Fibroblast of lung (primary cell): ENCODE measurements around the gene NCOA1. TPM values are rescaled to one million over a fixed set of nuclear protein-coding genes. Genes with fewer than 3 reads are reported as not detected.

Source experiments
- DNase-seq, 2 donors: peaks; one replicate each; pipeline versions ENCODE4 v3.0.0 to v3.0.0-alpha.2; 2010; ENCODE audit warnings: low read depth in 2 of 2
- H2AFZ ChIP-seq: 2 replicates; pipeline ENCODE4 v1.5.1; 2012; ENCODE audit warnings: low read length, control low read depth, inconsistent platforms
- H3K27ac ChIP-seq: 2 replicates; pipeline ENCODE4 v1.5.1; 2011; ENCODE audit warnings: low read length, control low read depth; ENCODE audit not compliant: insufficient read depth
- H3K27me3 ChIP-seq: 2 replicates; pipeline ENCODE4 v1.5.1; 2011; ENCODE audit warnings: mild to moderate bottlenecking, low read length; ENCODE audit not compliant: control insufficient read depth, insufficient read depth
- H3K36me3 ChIP-seq: 2 replicates; pipeline ENCODE4 v1.5.1; 2011; ENCODE audit warnings: low read length; ENCODE audit not compliant: control insufficient read depth, insufficient read depth
- H3K4me1 ChIP-seq: 2 replicates; pipeline ENCODE4 v1.5.1; 2011; ENCODE audit warnings: low read length; ENCODE audit not compliant: control insufficient read depth, insufficient read depth; ENCODE audit errors: extremely low read depth
- H3K4me2 ChIP-seq: 2 replicates; pipeline ENCODE4 v1.5.1; 2011; ENCODE audit warnings: low read length, control low read depth; ENCODE audit not compliant: insufficient read depth; ENCODE audit errors: extremely low read depth
- H3K4me3 ChIP-seq, 4 experiments: fragments of 200-600 bp in 1 of 4; sonication (generic) in 1 of 4; replicated peaks in 1 of 4; 2 replicates each; pipeline ENCODE4 v1.5.1; 2011 to 2016; ENCODE audit warnings: low read length in 4 of 4, low read depth in 3 of 4, mild to moderate bottlenecking in 3 of 4, control low read depth in 2 of 4, inconsistent platforms in 1 of 4, mixed read lengths in 1 of 4; ENCODE audit not compliant: insufficient read depth in 1 of 4; ENCODE audit errors: control extremely low read depth in 1 of 4
- H3K79me2 ChIP-seq: 2 replicates; pipeline ENCODE4 v1.5.1; 2012; ENCODE audit warnings: mild to moderate bottlenecking, low read length, inconsistent platforms; ENCODE audit not compliant: control insufficient read depth, insufficient read depth
- H3K9ac ChIP-seq: 2 replicates; pipeline ENCODE4 v1.5.1; 2011; ENCODE audit warnings: mild to moderate bottlenecking, low read length, control low read depth; ENCODE audit not compliant: insufficient read depth
- H3K9me3 ChIP-seq: 2 replicates; pipeline ENCODE4 v1.5.1; 2012; ENCODE audit warnings: low read depth, low read length; ENCODE audit not compliant: control insufficient read depth, insufficient read depth
- H4K20me1 ChIP-seq: 2 replicates; pipeline ENCODE4 v1.5.1; 2011; ENCODE audit warnings: low read length; ENCODE audit not compliant: control insufficient read depth, insufficient read depth; ENCODE audit errors: extremely low read depth
- CTCF ChIP-seq, 2 donors: IDR thresholded peaks in 1 of 2; conservative IDR thresholded peaks in 1 of 2; 1 replicate in 1 of 2; 2 replicates in 1 of 2; pipeline ENCODE4 v1.5.1; 2011 to 2012; ENCODE audit warnings: low read length in 2 of 2, control low read depth in 1 of 2, inconsistent platforms in 1 of 2, low read depth in 1 of 2, mild to moderate bottlenecking in 1 of 2
- EZH2 ChIP-seq: IDR thresholded peaks from 2 replicates; pipeline ENCODE4 v1.5.1; 2012; ENCODE audit warnings: low read length, control low read depth, mild to moderate bottlenecking; ENCODE audit errors: missing control alignments
- polyA plus RNA-seq, 2 donors: library from polyadenylated mRNA; depleted of rRNA in 1 of 2; stranded (reverse) in 1 of 2; unstranded in 1 of 2; fragments of >200 nt; gene quantifications; 2 replicates each; pipeline ENCODE4 v1.2.1, GENCODE V29; 2011 to 2012; ENCODE audit warnings: missing spikeins in 1 of 2
- total RNA-seq: library from RNA; depleted of rRNA; stranded (reverse); fragments of >200 nt; gene quantifications from 2 replicates; pipeline ENCODE4 v1.2.1, GENCODE V29; 2014

NCOA1 gene
- total and polyA plus RNA-seq, 2 donors (not counting 1 experiment from before 2014, with no cell fraction given): 15.5 to 19.8 TPM

DNA sequence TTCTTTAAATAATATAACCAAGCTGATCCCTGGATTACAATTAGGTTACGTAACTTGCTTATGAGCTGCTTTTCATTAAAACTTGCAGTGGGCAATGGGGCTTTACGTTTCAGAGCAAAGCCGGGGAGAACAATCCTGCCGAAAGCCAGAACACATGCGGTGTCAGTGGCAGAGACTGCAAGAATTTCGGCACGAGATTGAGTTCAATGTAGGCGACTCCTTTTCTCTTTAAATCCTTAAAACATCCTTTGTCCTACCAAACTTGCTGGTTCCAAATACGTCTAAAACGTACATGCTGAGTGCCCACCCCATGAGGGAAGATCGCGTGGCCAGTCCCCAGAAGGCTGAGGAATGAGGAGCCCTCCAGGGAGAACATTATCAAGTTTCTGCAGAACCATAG, 36.8 kb upstream of the NCOA1 start:
- no peak overlapping the region for H3K27ac ChIP-seq
- peak overlapping the region; percentile 79 for H3K4me2 ChIP-seq
- no peaks in the 10 kb centered on the region for H3K27me3 ChIP-seq
- H4K20me1 ChIP-seq: no peaks in the 10 kb centered on the region
- H3K79me2 ChIP-seq: no peaks in the 10 kb centered on the region
- H2AFZ ChIP-seq: peak overlapping the region; percentile 82
- H3K36me3 ChIP-seq: no peaks in the 10 kb centered on the region
- no peak overlapping the region for H3K9ac ChIP-seq
- TF ChIP-seq EZH2 (no peak), CTCF (conservative IDR thresholded peaks at IDR 0.05 in 1 of 2, IDR thresholded peaks at IDR 0.05 in 1 of 2; ENCODE audit: low read depth in 1 of 2, low read length in 2 of 2) (no peak)
- peak; percentile 59 for DNase-seq
- no peaks in the 10 kb centered on the region for H3K9me3 ChIP-seq
- peaks cover 3% of the 10 kb centered on the region for H3K4me1 ChIP-seq
- peak overlapping the region; percentile 3 to 55 (median 50) for H3K4me3 ChIP-seq

DNA sequence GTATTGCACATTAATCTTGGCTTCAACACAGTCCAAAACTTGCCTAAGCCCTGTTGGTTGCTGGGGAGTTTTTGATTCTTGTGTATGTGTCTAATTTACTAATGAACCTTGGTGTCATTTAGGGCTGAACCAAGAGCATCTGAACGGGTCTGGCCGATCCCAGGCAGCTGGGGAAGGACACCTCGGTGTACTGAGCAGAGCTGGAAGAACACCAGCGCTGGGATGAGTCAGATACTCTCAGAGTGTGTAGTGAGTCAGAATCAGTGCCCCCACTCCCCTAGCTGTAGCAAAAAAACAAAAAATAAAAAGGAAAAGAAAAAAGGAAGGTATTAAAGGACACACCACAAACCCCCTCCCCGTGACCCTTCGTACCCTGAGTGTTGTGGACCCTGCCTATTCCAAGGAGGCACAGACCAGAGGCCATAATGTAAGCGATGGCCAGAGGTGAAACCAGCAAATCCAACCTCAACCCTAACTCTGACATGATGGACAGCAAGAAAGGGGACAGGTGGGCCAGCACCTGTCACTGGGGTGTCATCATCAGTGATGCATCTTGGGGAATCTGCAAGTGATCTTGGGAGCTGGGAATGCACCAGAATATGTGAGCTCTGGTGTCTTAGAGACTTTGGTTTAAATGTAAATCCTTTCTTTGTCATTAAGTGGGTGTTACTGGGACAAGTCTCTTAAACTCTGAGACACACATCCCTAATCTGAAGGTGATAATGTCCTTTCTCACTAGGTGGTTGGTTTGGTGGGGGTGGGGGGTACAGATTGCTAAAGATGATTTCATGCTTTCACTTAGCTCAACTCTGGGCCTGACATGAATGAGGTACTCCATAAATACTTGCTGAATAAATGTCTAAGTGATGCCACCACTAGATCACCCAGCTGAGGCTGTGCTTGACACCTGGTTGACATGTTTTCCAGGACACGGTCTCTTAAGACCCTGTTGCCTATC, 34.2 kb upstream of the NCOA1 start:
- H3K4me2 ChIP-seq: peak overlapping the region; percentile 60
- H3K9ac ChIP-seq: no peak overlapping the region
- H4K20me1 ChIP-seq: no peaks in the 10 kb centered on the region
- peak; percentile 82 to 83 for DNase-seq
- H3K36me3 ChIP-seq: no peaks in the 10 kb centered on the region
- no peak overlapping the region for H3K4me3 ChIP-seq
- no peaks in the 10 kb centered on the region for H3K27me3 ChIP-seq
- peaks cover 3% of the 10 kb centered on the region for H3K4me1 ChIP-seq
- no peaks in the 10 kb centered on the region for H3K79me2 ChIP-seq
- H3K9me3 ChIP-seq: no peaks in the 10 kb centered on the region
- H2AFZ ChIP-seq: no peak overlapping the region
- no peak for TF ChIP-seq CTCF (conservative IDR thresholded peaks at IDR 0.05 in 1 of 2, IDR thresholded peaks at IDR 0.05 in 1 of 2; ENCODE audit: low read depth in 1 of 2, low read length in 2 of 2)
- no peak for TF ChIP-seq EZH2
- no peak overlapping the region for H3K27ac ChIP-seq

GRCh38 chr2:24457696-24458386, 33.2 kb upstream of the NCOA1 start:
- no peak overlapping the region for H3K27ac ChIP-seq
- H3K4me2 ChIP-seq: no peak overlapping the region
- no peak overlapping the region for H2AFZ ChIP-seq
- no peaks in the 10 kb centered on the region for H3K79me2 ChIP-seq
- no peaks in the 10 kb centered on the region for H4K20me1 ChIP-seq
- peaks cover 3% of the 10 kb centered on the region for H3K4me1 ChIP-seq
- no peak overlapping the region for H3K4me3 ChIP-seq
- H3K9me3 ChIP-seq: no peaks in the 10 kb centered on the region
- TF ChIP-seq EZH2 (no peak), CTCF (conservative IDR thresholded peaks at IDR 0.05 in 1 of 2, IDR thresholded peaks at IDR 0.05 in 1 of 2; ENCODE audit: low read depth in 1 of 2, low read length in 2 of 2) (no peak)
- H3K9ac ChIP-seq: no peak overlapping the region
- DNase-seq: no peak
- H3K36me3 ChIP-seq: no peaks in the 10 kb centered on the region
- H3K27me3 ChIP-seq: no peaks in the 10 kb centered on the region
